ENCODE measurements around the gene PIH1D1.

- TF ChIP-seq POLR2A (IDR thresholded peaks at IDR 0.05; ENCODE audit: low read depth, low read length), result peak; percentile 64; the same call in 1 of the 2 replicates
- peak; percentile 12; the same call in 1 of the 2 replicates for TF ChIP-seq TAF1 (IDR thresholded peaks at IDR 0.05; ENCODE audit: borderline replicate concordance, low read depth, low read length)
- peak; percentile 70; the same call in 1 of the 2 replicates for TF ChIP-seq POLR2AphosphoS5 (IDR thresholded peaks at IDR 0.05; ENCODE audit: low read depth, low read length)
Observed at GRCh38 chr19:49497047-49497788, 45.6 kb upstream of the PIH1D1 start.
